Muscle layer of colon (tissue), 2 donors: ENCODE data around the gene SMCHD1.
A peak's percentile ranks its signal among the peaks of the same experiment; 100 is the strongest.
"Not testable (repeated sequence)": the region's sequence is repeated elsewhere in the genome, so short reads cannot be mapped to it uniquely, and the experiment has no call there.

ENCODE experiments used
- H3K27ac ChIP-seq: one replicate; pipeline ENCODE4 v1.7.0; 2013; ENCODE audit warnings: low read depth, mild to moderate bottlenecking, low read length, moderate library complexity
- H3K27me3 ChIP-seq, 2 donors: one replicate each; pipeline ENCODE4 v1.7.0; 2013; ENCODE audit warnings: low read length in 2 of 2, mild to moderate bottlenecking in 2 of 2; ENCODE audit not compliant: insufficient read depth in 2 of 2, control insufficient read depth in 1 of 2
- H3K36me3 ChIP-seq: one replicate; pipeline ENCODE4 v1.7.0; 2013; ENCODE audit warnings: mild to moderate bottlenecking, low read length; ENCODE audit not compliant: insufficient read depth
- H3K4me1 ChIP-seq: one replicate; pipeline ENCODE4 v1.7.0; 2013; ENCODE audit warnings: mild to moderate bottlenecking, low read length; ENCODE audit not compliant: insufficient read depth
- H3K4me3 ChIP-seq, 2 donors: one replicate each; pipeline ENCODE4 v1.7.0; 2013; ENCODE audit warnings: low read length in 2 of 2, low read depth in 1 of 2, mild to moderate bottlenecking in 1 of 2, moderate library complexity in 1 of 2
- H3K9ac ChIP-seq: one replicate; pipeline ENCODE4 v1.7.0; 2013; ENCODE audit warnings: low read length
- H3K9me3 ChIP-seq: one replicate; pipeline ENCODE4 v1.7.0; 2013; ENCODE audit warnings: mild to moderate bottlenecking, low read length
- donor health status: abdominal sarcoma.
- donor health status: Adenocarcinoma of cecum.

Gene SMCHD1

DNA sequence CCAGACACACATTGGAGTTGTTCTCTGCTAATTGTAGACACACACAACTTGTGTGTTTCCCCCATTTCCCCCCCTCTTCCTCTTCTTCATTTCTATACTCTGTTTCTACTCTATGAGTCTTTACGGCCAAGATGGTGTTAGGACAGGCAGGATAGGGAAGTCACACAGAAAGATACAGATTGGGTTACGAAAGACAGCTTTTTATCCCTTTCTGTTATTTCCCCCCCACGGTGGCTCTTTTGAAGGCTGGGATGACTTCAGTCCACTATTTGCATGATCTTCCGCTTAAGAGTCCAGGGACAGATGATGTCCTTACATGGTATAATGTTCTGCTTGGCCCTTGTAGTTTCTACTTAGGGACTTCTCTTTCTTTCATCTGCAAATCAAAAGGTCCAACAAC lies 189.6 kb downstream of the SMCHD1 start:
- no peaks in the 10 kb centered on the region for H3K9me3 ChIP-seq
- no peaks in the 10 kb centered on the region for H3K36me3 ChIP-seq
- no peak overlapping the region for H3K4me3 ChIP-seq
- H3K4me1 ChIP-seq, result no peaks in the 10 kb centered on the region
- no peak overlapping the region for H3K9ac ChIP-seq
- no peak overlapping the region for H3K27ac ChIP-seq
- H3K27me3 ChIP-seq, result peaks cover 0 to 11% of the 10 kb centered on the region in 2 donors

DNA sequence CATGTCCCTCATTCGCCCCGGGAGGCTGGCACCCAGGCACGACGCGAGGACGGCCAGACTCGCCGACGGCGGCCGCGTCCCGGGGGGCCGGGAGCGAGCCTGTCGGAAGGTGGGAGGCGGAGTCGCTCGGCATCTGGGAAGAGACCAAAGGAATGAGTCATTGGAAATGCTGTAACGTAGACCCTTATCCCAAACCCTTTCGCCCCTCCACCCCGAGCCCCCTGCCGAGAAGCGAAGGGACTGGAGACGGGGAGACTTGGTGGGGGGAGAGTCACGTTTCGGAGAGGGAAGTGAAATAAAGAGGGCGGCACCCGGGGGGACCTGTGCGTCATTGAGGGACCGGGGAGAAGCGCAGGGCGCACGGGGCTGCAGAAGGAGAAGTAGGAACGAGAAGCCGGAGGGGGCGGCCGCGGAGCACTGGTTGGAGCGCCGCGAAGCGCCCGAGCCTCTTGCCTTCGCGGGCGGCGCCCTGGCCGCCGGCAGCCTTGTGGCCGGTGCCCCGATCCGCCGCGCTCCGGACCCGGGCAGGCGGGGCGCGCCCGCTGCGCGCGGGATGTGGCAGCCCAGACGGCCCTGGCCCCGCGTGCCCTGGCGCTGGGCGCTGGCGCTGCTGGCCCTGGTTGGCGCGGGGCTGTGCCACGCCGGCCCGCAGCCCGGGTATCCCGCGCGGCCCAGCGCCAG lies 191.2 kb downstream of the SMCHD1 start, which contains the start of gene EMILIN2:
EMILIN2 (plus strand) TSS at position 371 of the 681 bp plus-strand sequence; CDS start at position 554, 183 bp downstream.
- H3K9ac ChIP-seq, result no peak within 1 kb of the TSS
- peak within 1 kb of the TSS; percentile 38 to 43 for H3K4me3 ChIP-seq
- no peaks in the 10 kb centered on the region for H3K4me1 ChIP-seq
- no peaks in the 10 kb centered on the region for H3K9me3 ChIP-seq
- peaks cover 0 to 11% of the 10 kb centered on the region in 2 donors for H3K27me3 ChIP-seq
- H3K27ac ChIP-seq, result peak within 1 kb of the TSS; percentile 66
- no peaks in the 10 kb centered on the region for H3K36me3 ChIP-seq

DNA sequence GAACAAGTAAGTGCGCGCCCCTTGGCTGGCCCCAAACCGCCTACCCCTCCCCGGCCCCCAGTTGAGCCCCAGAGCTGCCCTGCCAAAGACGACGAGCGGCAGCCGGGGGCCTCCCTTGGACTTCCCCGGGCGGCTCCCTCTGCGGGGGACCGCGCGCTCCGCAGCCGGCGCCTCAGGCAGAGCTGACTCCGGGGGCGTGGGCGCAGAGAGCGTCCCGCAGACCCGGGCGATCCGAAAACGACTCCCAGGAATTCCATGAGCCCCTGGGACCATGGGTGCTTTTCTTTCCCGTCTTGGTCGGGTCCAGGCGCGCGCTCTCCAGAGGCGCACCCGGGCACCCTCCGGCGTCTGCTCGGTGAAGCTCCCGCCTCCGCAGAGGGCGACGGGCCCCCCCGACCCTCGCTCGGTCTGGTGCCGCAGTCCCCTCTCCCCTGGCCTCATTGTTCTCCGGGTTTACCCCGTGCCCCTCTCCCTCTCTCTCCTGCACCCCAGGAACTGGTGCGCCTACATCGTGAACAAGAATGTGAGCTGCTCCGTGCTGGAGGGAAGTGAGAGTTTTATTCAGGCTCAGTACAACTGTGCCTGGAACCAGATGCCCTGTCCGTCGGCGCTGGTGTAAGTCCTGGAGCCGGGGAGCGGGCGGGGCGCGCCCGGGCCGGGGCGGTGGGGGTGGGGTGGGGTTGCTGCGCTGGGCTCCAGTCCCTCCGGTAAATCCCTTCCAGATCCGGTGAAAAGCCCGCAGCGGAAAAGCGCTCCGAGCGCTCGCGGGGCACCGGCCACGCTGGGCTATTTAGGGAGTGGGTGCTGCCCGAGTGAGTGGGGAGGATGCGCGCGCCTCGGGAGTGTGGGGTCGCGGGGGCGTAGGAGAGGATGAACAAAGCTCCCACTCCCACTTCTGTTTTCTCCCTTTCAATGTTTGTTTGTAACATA lies 192.1 kb downstream of the SMCHD1 start:
- H3K27me3 ChIP-seq, result peaks cover 0 to 11% of the 10 kb centered on the region in 2 donors
- H3K9ac ChIP-seq, result no peak overlapping the region
- H3K27ac ChIP-seq, result no peak overlapping the region

DNA sequence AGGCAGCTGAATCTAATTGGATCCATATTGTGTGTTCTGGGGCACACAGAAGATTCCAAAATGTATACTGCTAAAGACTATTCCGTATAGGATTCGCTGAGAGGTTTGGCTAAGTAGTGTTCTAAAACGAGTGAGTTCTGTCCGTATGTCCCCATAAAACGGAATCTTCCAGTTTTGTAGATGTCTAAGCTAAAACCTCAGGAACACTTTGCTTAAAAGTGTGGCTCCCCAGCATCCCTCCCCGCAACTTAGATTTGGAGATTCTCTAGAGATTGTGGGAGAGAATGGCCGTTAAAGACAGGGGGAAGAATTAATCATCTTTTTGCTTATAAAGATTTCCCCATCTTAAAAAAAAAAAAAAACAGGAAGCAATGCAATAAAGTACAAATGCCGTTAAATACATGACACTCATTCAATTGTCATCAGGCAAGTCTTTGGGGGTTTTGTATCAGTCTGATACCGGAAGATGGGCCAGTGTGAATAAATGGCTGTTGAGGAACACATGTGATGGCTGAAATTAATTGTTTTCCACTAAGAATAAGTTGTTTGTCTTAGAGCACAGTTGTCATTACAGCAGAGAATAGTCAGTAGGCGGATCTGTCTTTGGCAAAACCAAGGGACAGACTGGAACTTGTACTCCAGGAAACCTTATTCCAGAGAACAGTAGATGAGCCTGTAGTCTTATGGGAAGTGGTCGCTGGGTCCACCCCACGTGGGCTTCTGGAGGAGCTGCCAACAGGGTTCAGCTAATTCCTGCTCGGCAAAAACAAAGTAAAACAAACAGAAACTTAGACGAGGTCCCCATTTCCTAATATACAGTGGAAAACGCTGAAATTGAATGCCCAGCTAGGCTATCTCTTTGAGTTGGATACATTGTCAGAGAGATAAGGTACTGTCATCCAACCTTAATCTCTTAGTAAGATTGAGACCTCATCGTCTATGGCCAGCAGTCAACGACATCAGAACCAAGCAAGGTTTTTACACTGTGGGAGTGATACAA lies 193.0 kb downstream of the SMCHD1 start:
- Histone ChIP-seq H3K9me3 (no peaks in the 10 kb centered on the region), H3K9ac (no peak overlapping the region), H3K36me3 (no peaks in the 10 kb centered on the region), H3K4me3 (no peak overlapping the region), H3K27me3 (peaks cover 0 to 11% of the 10 kb centered on the region in 2 donors), H3K4me1 (no peaks in the 10 kb centered on the region), H3K27ac (no peak overlapping the region)

More for the DNA sequence above, 192.1 kb downstream of the SMCHD1 start:
- no peaks in the 10 kb centered on the region for H3K36me3 ChIP-seq
- H3K4me3 ChIP-seq, result peak overlapping the region; percentile 18 to 25
- no peaks in the 10 kb centered on the region for H3K9me3 ChIP-seq
- H3K4me1 ChIP-seq, result no peaks in the 10 kb centered on the region

DNA sequence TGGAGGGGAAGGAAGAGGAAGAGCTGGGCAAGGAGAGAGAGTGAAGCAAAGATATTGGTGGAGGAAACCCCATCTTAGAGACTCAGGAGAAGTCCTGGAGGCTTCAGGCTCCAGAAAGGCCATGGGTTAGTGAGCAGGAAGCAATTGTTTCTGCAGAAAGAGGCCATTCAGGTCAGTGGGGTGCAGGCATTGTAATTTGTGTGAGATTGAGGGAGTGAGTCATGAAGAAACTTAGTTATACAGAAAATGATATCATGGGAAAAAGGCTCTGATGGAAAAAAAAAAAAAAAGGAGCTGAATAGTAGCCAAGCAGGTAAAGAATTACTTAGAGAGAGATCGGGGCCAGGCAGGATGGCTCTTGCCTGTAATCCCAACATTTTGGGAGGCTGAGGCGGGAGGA lies 195.3 kb downstream of the SMCHD1 start:
- Histone ChIP-seq H3K27ac (no peak overlapping the region), H3K4me1 (no peaks in the 10 kb centered on the region), H3K4me3 (no peak overlapping the region), H3K9me3 (no peaks in the 10 kb centered on the region), H3K36me3 (no peaks in the 10 kb centered on the region), H3K9ac (no peak overlapping the region), H3K27me3 (peaks cover 0 to 11% of the 10 kb centered on the region in 2 donors)

DNA sequence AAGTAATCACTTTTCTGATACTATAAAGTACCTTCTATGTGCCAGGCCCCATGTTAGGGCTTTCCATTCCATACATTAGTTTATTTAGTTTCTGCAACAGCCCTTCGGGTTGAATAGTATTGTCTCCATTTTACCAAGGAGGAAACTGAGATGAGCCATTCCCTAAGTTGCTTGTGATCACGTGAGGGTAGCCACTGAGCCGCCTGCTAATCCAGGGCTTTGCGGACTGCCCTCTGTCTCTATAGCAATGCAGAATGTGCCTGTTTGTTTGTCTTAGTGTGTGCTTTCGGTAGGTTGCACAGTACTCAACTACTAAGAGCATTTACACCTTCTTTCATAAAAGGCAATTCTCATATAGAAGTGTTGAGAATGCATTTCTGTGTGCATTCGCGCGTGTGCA lies 196.2 kb downstream of the SMCHD1 start:
- H3K27ac ChIP-seq, result no peak overlapping the region
- no peaks in the 10 kb centered on the region for H3K9me3 ChIP-seq
- H3K4me1 ChIP-seq, result no peaks in the 10 kb centered on the region

DNA sequence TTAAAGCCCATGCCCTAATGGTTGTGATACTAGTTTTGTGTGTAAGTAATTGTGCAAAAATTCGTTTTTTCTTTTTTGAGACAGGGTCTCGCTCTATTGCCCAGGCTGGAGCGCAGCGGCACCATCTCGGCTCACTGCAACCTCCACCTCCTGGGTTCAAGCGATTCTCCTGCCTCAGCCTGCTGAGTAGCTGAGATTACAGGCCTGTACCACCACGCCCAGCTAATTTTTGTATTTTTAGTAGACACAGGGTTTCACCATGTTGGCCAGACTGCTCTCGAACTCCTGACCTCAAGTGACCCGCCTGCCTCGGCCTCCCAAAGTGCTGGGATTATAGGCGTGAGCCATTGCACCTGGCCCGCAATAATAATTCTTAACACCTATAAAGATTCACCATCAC lies 196.9 kb downstream of the SMCHD1 start:
- not testable (repeated sequence) for H3K9me3 ChIP-seq, H3K36me3 ChIP-seq, H3K27me3 ChIP-seq, H3K9ac ChIP-seq, H3K4me3 ChIP-seq, H3K27ac ChIP-seq, H3K4me1 ChIP-seq

More for the DNA sequence above, 196.2 kb downstream of the SMCHD1 start:
- Histone ChIP-seq H3K9ac (no peak overlapping the region), H3K36me3 (no peaks in the 10 kb centered on the region), H3K4me3 (no peak overlapping the region), H3K27me3 (peaks cover 0 to 6% of the 10 kb centered on the region in 2 donors)

DNA sequence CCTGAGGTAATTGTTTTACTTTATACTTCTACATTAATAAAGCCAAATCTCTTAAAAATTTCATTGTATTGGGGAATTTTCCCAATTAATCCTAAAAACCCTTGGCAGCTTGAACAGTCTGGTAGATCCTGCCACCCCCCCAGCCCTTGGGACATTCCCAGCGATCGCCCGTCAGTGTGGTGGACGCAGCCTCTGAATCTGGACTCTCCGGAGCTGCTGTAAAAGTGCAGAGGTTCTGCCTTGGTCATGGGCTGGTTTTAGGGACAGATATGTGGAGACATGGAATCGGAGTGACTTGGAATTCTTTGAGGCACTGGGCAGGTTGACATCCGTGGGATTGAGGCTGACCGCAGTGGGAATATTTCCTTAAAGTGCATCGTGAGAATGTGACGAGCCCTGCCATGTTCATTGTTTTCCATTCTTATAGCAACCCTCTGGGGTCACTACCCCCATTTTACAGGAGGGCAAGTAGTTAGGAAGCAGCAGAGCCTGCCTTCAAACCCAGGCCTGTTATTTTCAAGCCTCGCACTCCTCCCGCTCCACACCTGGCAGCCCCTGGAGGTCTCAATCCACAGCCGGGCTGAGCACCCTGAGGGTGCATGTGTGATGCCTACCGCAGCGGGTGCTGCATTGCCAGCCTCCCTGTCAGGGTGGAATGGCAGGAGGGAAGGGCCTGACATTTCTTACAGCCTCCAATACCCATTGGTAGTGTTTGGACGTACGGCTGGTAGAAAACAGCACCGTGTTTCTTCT lies 197.8 kb downstream of the SMCHD1 start:
- Histone ChIP-seq H3K9me3 (no peaks in the 10 kb centered on the region), H3K27ac (no peak overlapping the region), H3K4me3 (no peak overlapping the region), H3K4me1 (no peaks in the 10 kb centered on the region), H3K36me3 (no peaks in the 10 kb centered on the region), H3K27me3 (no peaks in the 10 kb centered on the region), H3K9ac (no peak overlapping the region)

DNA sequence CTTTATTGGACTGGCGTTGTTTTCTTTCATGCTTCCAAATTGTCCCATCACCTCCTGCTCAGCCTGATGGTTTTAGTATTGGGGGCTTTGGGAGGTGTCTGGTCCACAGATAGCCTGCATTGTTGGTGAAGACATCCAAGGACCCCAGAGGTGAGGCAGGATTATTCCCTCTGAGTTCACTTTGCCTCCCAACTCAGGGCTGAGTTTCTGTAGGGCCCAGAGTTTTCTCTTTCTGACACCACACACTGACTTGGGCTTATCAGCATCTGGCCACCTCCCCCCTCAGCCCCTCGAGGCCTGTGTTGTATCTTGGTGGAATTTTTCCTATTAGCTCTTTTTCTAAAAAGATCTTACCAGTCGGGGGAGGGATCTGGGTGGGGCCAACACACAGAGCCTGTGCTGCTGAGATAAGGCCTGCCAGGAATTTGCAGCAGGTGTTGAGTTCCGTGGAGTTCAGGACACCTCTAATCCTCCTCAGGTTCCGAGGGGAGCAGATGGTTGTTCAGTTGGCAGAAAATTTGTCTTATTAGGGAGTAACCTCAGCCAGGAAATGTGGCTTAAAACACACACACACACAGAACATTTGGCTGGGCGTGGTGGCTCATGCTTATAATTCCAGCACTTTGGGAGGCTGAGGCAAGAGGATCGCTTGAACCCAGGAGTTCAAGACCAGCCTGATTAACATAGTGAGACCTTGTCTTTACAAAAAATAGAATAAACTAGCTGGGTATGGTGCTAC lies 198.6 kb downstream of the SMCHD1 start:
- Histone ChIP-seq H3K9me3 (no peaks in the 10 kb centered on the region), H3K27me3 (no peaks in the 10 kb centered on the region), H3K4me3 (no peak overlapping the region), H3K27ac (no peak overlapping the region), H3K4me1 (no peaks in the 10 kb centered on the region), H3K36me3 (no peaks in the 10 kb centered on the region), H3K9ac (no peak overlapping the region)
